HG03095 (cell line): ENCODE data around the gene IDH2.

Experiments
- ATAC-seq: cut with Tn5 transposase; IDR thresholded peaks from one replicate; pipeline ENCODE4 v1.9.1; 2021; ENCODE audit warnings: moderate library complexity; ENCODE audit not compliant: unreplicated experiment

Gene IDH2

DNA sequence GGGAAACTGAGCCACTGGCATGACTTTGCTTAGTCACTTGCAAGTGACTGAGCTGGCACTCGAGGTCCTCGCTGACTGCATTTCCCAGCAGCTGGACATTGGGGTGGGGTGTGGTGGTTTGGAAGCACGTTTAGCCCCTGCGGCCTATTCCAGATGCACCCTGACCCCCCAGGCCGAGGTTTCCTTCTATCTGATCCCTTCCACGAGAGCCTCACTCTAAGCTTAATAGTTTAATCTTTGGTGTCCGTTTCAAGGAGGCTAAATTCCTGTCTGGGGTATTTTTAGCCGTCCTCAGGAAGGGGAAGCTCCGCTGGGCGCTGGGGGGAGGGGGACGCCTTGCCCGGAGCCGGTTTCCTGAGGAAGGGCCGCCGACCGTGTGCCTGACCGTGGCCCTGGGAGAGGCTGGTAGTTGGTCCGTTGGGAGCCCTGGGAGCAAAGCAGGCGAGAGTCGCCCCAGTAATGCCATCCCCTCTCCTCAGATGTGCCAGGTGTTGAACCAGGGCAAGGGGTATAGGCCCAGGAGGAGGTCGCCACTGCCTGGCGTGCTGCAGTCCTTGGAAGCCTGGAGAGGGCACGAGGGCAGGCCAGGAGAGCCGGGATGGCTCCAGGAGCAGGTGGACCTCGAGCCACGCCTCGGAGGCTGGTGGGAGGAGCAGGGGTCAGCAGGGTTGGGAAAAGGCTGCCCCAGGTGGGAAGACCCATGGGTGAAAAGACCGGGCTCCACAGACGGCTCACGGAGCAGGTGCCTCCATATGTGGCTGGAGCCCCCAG is 37.2 kb downstream of the IDH2 start:
- ATAC-seq: no peak

DNA sequence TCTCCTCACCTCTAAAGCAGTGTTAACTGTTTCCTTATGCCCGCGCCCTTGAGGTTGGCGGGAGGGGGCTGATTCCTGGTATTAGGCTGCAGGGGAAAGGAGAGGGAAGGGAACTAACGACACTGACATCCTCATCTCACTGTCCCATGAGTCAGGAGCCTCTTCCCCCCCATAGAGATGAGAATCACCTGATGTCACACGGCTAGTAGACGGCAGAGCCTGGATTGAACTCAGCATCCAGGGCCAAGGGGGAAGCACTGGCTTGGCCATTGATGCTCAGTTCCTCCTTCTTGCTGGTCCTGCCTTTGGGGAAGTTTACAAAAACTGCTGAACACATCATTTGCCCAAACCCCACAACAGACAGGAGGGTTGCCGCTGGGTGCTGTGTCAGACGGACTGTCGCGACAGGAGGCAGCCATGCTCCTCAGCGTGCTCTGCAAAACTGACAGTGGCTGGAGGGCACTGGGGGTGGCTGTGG is 38.5 kb downstream of the IDH2 start:
- no peak for ATAC-seq

DNA sequence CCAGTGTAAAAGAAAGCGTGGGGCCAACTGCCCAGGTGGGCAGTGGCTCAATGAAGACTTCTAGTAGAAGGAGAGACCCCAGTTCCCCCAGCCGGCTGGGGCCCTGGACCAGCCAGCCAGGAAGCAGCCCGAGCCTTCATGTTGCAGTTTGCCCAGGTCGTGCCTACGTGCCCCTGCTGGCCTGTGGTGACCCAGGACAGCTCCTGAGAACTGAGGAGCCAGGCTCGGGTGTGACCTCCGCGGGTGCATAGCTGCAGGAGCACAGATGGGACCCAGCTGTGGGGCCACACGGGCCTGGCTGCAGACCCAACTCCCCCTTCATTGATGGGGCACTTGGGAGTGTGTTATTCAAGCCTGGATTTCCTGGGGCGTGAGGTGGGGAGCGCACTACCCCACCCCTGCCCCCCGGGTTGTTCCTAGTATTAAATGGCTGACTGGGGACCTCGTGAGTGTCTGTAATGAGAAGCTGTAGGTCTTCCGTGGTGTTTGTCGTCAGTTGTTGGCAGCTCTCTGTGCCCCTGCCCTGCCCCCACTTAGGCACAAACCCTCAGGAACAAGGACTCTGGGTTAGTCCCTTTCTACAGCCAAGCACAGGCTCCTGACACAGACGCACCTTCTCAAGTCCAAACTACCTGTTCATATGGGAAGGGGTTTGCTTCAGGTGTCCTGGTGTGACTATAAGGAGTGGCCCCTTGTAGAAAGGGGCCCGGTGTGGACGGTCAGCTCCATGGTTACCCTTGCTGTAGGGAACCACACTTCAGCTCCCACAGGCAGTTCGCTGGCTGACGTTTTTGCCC is 39.1 kb downstream of the IDH2 start:
- no peak for ATAC-seq

DNA sequence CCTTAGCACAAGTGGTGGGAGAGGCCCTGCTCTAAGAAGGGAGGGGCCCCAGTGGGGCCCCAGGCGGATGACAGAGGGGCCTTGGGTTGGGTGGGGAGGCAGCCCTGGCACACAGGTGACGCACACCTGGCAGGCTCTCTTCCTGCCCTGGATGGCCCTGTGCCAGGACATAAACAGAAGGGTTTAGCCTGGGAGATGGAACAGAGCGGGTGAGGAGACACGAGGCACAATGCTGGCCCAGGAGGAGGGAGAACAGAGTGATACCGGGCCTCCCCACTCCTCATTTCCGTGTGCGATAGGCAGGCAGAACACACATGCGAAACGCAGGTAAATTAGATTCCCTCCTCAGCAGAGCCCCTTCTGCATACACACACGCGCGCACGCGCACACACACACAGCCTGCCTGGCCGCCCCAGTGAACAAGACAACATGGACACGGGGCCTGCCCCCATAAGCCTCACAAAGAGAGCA is 39.8 kb downstream of the IDH2 start:
- ATAC-seq: no peak

DNA sequence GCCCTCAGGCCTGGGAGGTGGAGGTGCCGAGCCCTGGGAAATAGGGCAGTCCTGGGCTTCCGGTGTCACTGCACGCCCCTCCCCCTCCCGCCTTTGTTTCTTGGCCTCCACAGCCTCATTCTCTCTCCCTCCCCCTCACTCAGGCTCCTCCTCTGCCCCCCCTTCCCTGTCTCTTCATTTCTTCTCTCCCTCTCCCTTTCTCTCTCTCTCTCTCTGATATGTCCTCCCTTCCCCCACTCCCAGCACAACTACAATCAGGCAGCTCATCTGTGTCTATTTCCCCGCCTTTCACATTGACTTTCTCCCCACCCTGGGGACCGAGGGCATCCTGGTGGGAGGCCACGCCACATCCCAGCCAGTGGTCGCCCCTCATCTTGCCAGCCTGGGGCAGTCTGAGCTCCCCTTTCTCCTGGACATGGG is 40.2 kb downstream of the IDH2 start:
- no peak for ATAC-seq

DNA sequence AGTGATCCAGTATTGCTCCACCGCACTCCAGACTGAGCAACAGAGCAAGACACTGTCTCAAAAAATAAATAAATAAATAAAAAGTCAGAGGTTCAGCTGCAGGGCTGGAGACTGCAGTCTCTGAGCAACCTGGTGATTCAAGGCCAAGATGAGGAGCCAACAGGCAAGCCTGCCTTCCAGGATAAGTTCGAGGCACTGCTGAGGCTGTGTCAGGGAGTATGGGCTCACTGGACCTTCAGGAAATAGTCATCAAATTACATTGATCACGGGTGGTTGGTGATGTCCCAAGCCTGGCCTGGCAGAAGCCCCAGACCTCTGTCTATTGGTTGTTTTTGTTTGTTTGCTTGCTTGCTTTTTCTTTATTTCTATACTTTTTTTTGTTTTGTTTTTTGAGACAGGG is 41.5 kb downstream of the IDH2 start:
- ATAC-seq: no peak

DNA sequence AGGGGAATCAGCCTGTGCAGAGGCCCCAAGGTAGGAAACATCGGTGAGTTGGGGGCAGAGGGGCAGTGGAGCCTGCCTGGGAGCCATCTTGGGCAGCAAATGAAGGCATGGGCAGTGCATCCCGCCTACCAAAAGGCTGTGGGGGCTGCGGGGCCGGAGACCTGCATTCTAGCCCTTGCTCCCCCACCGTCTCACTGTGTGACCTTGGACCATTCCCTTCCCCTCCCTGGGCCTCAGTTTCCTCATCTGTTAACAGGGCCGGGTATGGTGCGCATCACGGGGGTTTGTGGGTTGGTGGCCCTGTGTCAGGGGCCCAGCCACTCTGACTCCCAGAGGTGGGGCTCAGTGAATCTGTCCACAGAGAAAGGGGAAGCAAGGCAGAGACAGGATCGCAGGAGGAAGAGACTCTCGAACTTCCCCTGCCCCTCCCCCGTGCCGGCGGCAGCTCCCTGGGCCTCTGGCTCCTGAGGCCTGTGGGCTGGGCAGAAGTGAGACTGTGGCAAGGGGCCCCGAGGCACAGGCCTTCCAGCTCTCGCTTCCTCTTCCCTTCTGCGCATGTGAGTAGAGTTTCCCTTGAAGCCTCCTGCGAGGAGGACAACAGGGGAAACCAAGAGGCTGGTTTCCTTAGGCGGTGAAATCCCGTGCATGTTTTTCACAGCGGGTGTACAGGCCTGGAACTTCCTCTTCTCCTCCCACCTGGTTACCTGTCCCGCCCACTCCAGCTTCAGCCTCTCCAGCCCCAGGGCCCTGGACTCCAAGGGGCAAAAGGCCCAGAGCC is 42.9 kb downstream of the IDH2 start:
- peak; percentile 81 for ATAC-seq

DNA sequence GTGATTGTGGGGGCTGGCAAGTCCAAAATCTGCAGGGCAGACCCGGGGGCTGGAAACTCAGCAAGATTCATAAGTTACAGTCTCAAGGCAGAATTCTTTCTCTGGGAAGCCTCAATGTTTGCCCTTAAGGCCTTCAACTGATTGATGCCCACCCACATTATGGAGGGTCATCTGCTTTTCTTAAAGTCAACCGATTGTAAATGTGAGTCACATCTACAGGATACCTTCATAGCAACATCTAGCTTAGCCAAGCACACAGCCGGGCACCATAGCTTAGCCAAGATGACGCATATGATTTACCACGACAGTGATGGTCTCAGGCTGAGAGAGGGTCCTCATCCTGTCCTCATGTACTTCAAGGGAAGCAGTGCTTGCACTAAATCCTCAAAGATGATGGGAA is 43.5 kb downstream of the IDH2 start:
- no peak for ATAC-seq

DNA sequence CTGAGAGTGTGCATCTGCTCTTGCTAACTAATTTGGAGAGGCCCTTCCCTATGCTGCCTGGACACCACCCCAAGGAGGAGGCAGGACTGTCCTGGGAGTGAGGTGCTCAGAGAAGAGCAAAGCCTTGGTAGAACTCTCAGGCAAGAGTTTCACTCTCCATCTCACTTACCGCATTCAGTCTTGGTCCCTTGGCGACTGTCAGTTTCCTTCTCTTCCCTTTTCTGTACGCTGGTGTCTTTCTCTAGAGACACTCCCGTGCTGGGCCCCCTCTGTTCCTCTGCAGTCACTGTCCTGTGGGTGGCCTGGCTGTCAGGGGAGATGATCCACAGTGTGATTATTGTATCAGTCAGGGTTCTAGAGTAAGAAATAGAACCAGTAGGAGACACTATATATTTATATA is 44.0 kb downstream of the IDH2 start:
- ATAC-seq: peak; percentile 38

DNA sequence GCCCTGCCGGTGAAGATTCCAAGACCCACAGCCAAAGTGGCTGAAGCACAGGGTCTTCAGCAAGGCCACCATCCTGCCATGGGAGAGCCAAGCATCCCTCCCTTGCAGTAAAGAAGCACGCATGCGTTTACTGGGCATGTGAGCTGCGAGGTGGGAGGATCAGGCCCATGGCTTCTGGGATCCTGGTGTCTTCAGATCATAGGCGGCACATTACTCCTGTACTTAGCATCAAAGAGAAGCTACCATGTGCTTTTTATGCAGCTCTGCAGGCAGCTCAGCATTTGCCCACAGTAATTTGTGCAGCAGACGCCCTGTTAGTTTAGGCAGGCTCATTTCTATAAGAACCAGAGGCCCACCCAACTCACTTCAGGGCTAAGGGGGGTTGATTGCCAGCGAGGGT is 45.7 kb downstream of the IDH2 start:
- ATAC-seq: no peak

DNA sequence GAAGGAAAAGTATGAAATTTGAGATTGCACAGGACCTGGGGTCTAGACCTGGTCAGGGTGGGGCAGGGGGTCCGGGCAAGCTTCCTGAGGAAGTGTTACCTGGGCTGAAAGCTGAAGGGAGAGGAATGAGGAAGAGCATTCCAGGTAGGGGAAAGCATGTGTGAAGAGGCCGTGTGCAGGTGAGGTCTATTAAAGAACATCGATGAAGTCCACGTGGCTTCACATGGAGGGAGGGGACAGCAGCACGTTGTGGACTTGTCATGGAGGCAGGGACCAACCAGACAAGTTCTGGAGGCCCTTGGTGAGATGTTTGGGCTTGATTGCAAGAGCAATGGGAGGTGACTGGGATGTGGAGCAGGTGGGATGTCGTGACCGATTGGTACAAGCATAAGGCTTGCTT is 47.1 kb downstream of the IDH2 start:
- no peak for ATAC-seq

DNA sequence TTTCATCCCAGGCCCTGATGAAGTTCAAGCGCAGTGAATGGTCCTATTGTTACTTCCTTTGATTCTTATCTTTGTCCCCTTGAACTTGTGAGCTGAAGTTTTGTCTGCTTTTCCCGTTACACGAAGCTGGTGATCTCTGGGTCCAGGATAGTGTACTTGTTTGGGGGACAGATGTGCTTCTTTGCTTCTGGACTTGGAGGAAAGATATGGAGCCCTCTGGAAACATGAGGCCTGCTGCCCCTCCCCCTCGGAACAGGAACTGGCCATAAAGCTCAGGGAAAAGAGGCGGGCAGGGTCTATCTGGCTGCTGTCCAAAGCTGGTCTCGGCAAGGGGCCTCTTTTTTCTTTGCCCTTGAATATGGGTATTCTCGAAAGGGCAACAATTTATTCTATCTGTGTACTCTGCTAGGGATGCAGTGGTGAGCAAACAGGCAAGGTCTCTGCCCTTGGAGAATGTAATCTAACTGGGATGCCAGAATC is 47.6 kb downstream of the IDH2 start:
- no peak for ATAC-seq

DNA sequence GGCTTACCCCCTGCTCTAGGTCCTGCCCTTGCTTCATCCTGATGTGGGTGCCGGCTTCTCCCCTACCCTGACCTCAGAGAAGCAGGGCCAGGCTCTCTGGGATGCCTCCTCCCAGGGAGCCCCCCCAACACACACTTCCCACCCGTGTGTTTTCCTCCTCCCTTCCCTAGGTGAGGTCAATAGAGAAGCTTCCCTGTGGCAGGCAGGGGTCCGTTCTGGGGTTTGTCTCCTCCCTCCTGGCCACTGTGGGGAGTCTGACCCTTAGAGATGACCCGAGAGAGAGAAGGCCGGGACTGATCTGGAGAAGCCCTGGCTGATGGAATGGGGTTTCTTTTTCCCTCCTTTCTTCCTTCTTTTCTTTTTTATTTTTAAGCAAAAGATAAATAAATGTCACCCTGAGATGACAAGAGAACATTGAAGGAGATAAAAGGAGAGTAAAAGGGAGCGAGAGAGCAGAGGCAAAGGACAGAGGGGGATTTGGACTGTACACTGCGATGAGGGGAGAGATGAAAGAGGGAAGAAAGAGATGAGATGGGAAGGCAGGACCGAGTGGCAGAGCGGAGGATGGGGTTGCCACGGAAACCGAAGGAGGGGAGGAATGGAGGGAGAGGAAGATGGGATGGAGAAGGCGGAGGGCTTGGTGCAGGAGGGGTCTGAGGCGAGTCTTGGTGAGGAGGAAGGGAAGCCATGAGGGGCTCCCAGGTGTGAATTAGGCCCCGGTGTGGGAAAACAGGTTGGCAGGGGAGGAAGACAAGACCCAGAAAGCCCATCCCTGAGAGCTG is 48.4 kb downstream of the IDH2 start:
- no peak for ATAC-seq

DNA sequence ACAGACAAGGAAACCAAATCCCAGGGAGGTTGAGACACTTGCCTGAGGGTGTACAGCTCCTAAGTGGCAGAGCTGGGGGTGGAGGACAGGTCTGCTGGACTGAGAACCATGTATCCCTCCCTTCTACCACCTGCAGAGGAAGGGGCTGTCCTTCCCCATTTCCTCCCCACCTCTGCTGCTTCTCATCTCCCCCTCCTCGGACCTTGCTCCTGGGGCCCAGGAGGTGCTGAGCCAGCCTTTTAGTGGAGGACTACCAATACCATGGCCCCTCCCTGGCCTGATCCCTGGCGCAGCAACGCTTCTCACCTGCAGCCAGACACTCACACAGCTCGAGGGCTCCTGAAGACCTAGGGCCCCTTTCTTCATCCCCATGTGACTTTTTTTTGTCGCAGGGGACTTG is 50.4 kb downstream of the IDH2 start:
- no peak for ATAC-seq

DNA sequence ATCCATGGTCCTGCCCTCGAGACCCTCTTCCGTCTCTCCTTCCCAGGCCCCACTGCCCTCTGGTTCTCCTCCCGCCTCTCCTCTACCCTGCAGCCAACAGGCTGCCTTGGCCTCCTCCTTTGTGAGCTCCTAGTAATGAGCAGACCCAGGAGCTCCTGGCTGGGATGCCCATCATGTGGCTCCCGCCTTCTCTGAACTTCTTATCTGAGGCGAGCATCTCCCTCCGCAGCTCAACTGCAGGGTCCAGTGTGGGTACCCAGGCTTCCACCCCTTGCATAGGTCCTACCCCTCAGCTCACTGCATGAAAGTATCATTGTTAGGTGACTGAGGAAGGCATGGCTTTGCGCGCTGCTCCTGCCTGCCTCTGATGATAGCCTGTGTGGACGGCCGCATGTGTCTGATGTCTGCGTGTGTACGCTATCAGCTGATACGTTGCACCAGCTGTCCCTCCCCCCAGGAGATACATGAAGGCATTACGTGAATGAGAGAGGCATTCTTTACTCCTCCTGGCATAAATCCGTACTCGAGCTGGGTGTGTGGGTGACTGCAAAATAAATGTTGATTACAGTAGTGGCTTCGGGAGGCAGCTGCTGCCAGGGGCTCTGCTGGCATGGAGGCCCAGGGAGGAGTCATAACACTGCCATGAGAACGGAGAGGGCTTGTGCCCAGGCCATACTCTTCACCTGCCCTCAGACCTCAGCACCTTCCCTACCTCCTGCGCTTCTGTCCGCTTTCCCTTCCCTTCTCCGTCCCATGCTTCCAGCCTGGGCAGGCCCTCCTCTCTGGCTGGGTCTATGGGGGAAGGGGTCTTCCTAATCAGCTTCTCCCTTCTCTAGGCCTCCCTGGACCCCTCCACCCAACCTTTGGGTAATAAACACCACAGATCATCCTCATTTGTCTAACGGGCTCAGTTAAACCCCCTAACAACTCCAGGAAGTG is 52.3 kb downstream of the IDH2 start:
- no peak for ATAC-seq

DNA sequence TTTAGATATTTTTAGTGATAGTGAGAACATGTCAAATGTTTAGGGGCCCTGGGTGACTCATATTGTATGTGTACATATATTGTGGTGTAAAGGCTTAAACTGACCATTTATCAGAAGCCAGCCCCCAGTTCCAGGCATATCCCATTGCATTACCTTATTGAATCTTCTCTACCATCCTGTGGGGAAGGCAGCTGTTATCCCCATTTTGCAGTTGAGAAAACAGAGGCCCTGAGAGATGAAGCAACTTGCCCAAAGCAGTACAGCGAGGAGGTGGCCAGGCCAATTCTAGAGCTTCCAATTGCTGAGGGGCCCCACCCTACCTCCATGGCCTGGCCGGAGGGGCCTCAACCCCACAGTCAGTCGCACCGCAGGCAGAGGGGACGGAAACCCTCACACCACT is 53.2 kb downstream of the IDH2 start:
- no peak for ATAC-seq

DNA sequence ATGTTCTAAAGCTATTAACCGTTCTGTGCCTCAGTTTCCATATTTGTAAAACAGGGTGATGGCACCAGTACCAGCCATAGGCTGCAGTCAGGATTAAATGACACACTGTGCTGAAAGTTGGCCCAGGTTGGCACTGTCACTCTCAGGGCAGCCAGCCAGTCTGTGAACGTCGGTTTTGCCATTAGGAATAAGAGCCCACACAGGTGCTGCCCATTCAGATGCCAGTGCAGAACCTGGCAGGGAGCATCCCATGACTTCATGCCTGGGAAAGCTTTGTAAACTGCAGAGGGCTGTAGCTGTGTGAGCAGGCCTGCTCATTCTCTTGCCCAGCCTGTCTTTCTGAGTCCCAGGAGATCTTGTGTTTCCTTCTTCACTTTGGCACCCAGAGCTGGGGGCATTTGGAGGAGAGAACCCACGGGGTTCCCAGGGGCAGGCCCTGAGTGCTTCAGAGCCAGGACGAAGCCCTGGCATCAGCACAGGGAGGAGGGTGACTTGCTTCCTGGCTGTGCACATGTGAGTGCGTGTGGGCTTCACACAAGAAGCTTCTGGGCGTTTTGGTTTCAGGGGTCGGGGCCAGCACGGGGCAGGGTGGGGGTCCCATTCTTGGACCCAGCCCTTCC is 54.2 kb downstream of the IDH2 start:
- ATAC-seq: no peak

DNA sequence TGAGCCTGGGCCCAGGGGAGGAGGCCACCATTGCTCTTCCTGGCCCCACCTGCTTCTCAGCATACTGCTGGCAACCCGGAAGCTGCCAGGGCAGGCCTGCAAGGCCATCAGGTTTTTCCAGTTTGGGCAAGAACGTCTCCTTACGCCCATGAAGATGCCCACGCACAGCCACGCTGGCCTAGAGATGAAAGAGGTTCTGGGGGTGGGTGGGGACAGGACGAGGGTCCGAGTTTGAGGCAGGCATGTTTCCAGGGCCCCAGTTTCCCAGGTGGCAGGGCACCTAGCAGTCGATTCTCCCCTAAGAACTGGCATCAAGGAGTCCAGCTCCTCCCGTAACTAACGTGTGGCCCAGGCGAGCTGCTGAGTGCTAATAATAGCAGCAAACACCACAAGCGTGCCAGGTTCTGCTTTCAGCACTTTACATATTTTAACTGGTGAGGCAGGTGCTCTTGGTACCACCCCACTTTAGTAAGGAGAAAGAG is 55.3 kb downstream of the IDH2 start:
- no peak for ATAC-seq

DNA sequence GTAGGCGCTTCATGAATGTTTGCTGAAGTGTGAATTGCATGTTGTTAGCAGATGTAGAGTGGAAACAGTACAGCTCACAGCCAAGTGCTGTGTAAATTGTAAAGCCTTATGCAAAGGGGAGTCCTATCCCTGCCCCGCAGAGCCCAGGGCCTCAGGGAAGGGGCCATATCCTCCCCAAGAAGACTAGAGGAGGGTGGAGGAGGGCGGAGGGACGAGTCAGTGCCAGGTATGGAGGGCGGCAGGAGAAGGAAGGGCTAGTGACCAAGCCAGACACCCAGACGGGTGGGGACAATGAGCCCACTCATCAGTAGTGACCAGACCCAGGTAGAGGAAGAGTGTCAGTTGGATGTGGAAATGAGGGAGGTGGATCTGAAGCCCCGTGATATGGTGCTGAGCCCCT is 56.0 kb downstream of the IDH2 start:
- ATAC-seq: no peak
